Neural progenitor cell (in vitro differentiated cells): ENCODE measurements around the gene AFG1L.

Experiments
- CTCF ChIP-seq: fragments of 200-600 bp; sonication (generic); IDR thresholded peaks from 2 replicates; pipeline ENCODE4 v1.5.1; 2017; ENCODE audit warnings: antibody characterized with exemption, mild to moderate bottlenecking
- EZH2phosphoT487 ChIP-seq: fragments of 200-600 bp; sonication (generic); IDR thresholded peaks from 2 replicates; pipeline ENCODE4 v1.6.1; 2017; ENCODE audit warnings: antibody characterized with exemption

- no peak for TF ChIP-seq CTCF
- TF ChIP-seq EZH2phosphoT487 = no peak
Observed at GRCh38 chr6:108565091-108565766, 270.4 kb downstream of the AFG1L start.
